ENCODE results near the gene STRA6.

Gene STRA6

GRCh38 chr15:74208496-74208895 is 5.9 kb upstream of the STRA6 start:
- DNase-seq (ENCODE audit: low read depth in 2 of 2, low spot score in 1 of 2) = no peak

- DNase-seq (ENCODE audit: low read depth in 2 of 2, low spot score in 1 of 2) = no peak
Observed at GRCh38 chr15:74207652-74208440, 5.3 kb upstream of the STRA6 start.

GRCh38 chr15:74206801-74207281 is 4.3 kb upstream of the STRA6 start:
- no peak for DNase-seq (ENCODE audit: low read depth in 2 of 2, low spot score in 1 of 2)

GRCh38 chr15:74205582-74205947 is 3.0 kb upstream of the STRA6 start:
- no peak for DNase-seq (ENCODE audit: low read depth in 2 of 2, low spot score in 1 of 2)

GRCh38 chr15:74203914-74204431 is 1.4 kb upstream of the STRA6 start:
- no peak for DNase-seq (ENCODE audit: low read depth in 2 of 2, low spot score in 1 of 2)

GRCh38 chr15:74201710-74202420 is 722 bp downstream of the STRA6 start:
- no peak for DNase-seq (ENCODE audit: low read depth in 2 of 2, low spot score in 1 of 2)

- no peak for DNase-seq (ENCODE audit: low read depth in 2 of 2, low spot score in 1 of 2)
Observed at GRCh38 chr15:74200871-74201419, 1.6 kb downstream of the STRA6 start.

GRCh38 chr15:74200412-74200815 is 2.2 kb downstream of the STRA6 start:
- DNase-seq (ENCODE audit: low read depth in 2 of 2, low spot score in 1 of 2) = no peak

GRCh38 chr15:74199297-74199652 is 3.3 kb downstream of the STRA6 start:
- no peak for DNase-seq (ENCODE audit: low read depth in 2 of 2, low spot score in 1 of 2)

GRCh38 chr15:74197176-74197965 is 5.2 kb downstream of the STRA6 start:
- DNase-seq (ENCODE audit: low read depth in 2 of 2, low spot score in 1 of 2) = no peak

- no peak for DNase-seq (ENCODE audit: low read depth in 2 of 2, low spot score in 1 of 2)
Observed at GRCh38 chr15:74196175-74196574, 6.4 kb downstream of the STRA6 start.

GRCh38 chr15:74194572-74195559 is 7.7 kb downstream of the STRA6 start:
- DNase-seq (ENCODE audit: low read depth in 2 of 2, low spot score in 1 of 2) = no peak

GRCh38 chr15:74193905-74194304 is 8.7 kb downstream of the STRA6 start:
- no peak for DNase-seq (ENCODE audit: low read depth in 2 of 2, low spot score in 1 of 2)

GRCh38 chr15:74193299-74193718 is 9.3 kb downstream of the STRA6 start:
- DNase-seq (ENCODE audit: low read depth in 2 of 2, low spot score in 1 of 2) = no peak

GRCh38 chr15:74192751-74193150 is 9.8 kb downstream of the STRA6 start:
- DNase-seq (ENCODE audit: low read depth in 2 of 2, low spot score in 1 of 2) = no peak

- no peak for DNase-seq (ENCODE audit: low read depth in 2 of 2, low spot score in 1 of 2)
Observed at GRCh38 chr15:74191798-74192197, 10.8 kb downstream of the STRA6 start.

GRCh38 chr15:74188216-74188615 is 14.4 kb downstream of the STRA6 start:
- DNase-seq (ENCODE audit: low read depth in 2 of 2, low spot score in 1 of 2) = no peak

GRCh38 chr15:74185710-74186348 is 16.8 kb downstream of the STRA6 start:
- no peak for DNase-seq (ENCODE audit: low read depth in 2 of 2, low spot score in 1 of 2)

GRCh38 chr15:74184582-74185091 is 17.9 kb downstream of the STRA6 start:
- DNase-seq (ENCODE audit: low read depth in 2 of 2, low spot score in 1 of 2) = no peak
